Tibial nerve (tissue), 4 donors: ENCODE results near the gene ST7L. TPM values are rescaled to one million over a fixed set of nuclear protein-coding genes. Genes with fewer than 3 reads are reported as not detected.

Experiments
- DNase-seq, 2 donors: peaks; one replicate each; pipeline ENCODE4 v3.0.0-alpha.2; 2019; ENCODE audit warnings: low spot score in 2 of 2
- H3K27ac ChIP-seq, 4 donors: fragments of 200-600 bp; sonication (generic) in 3 of 4; one replicate each; pipeline ENCODE4 v1.5.1; 2017 to 2019; ENCODE audit warnings: mild to moderate bottlenecking in 1 of 4
- H3K27me3 ChIP-seq, 2 donors: fragments of 200-600 bp; sonication (generic) in 1 of 2; one replicate each; pipeline versions ENCODE4 v1.5.1 to v1.6.0; 2017 to 2019
- H3K36me3 ChIP-seq, 3 donors: fragments of 200-600 bp; sonication (generic); one replicate each; pipeline ENCODE4 v1.5.1; 2018 to 2019
- H3K4me1 ChIP-seq, 4 donors: fragments of 200-600 bp; sonication (generic) in 3 of 4; one replicate each; pipeline ENCODE4 v1.5.1; 2017 to 2019
- H3K4me3 ChIP-seq, 4 donors: fragments of 200-600 bp; sonication (generic) in 3 of 4; one replicate each; pipeline ENCODE4 v1.5.1; 2017 to 2019; ENCODE audit warnings: mild to moderate bottlenecking in 1 of 4, moderate library complexity in 1 of 4
- H3K9me3 ChIP-seq, 4 donors: fragments of 200-600 bp; sonication (generic) in 3 of 4; one replicate each; pipeline ENCODE4 v1.5.1; 2017 to 2019
- CTCF ChIP-seq, 5 experiments: fragments of 200-600 bp in 3 of 5; fragments of 450-650 bp in 2 of 5; sonication (generic) in 3 of 5; IDR thresholded peaks; one replicate each; pipeline ENCODE4 v1.5.1; 2016 to 2019; ENCODE audit warnings: antibody characterized with exemption in 5 of 5, mild to moderate bottlenecking in 3 of 5, moderate library complexity in 2 of 5
- EP300 ChIP-seq, 2 donors: sonication (generic); formaldehyde crosslinking; IDR thresholded peaks; one replicate each; pipeline ENCODE4 v1.6.1; 2017; ENCODE audit warnings: antibody characterized with exemption in 2 of 2, mild to moderate bottlenecking in 1 of 2
- POLR2A ChIP-seq, 2 donors: fragments of 450-650 bp; IDR thresholded peaks; one replicate each; pipeline ENCODE4 v1.6.1; 2017; ENCODE audit warnings: antibody characterized with exemption in 2 of 2, mild to moderate bottlenecking in 2 of 2, moderate library complexity in 2 of 2
- WGBS, 2 donors: methylation state at CpG; one replicate each; pipeline ENCODE4 v1.1.5; 2018; 5-methylcytosine and 5-hydroxymethylcytosine counted together
- total RNA-seq, 4 donors: library from RNA; depleted of rRNA; stranded (reverse); fragments of >200 nt; gene quantifications; one replicate each; pipeline ENCODE4 v1.1.0, GENCODE V29; 2016

The ST7L gene
- total RNA-seq, 4 donors from 2014 or later, result 18.4 to 24.0 (median 20.4) TPM

GRCh38 chr1:112576240-112576639 lies 42.7 kb downstream of the ST7L start:
- Histone ChIP-seq H3K4me3 (no peak overlapping the region), H3K9me3 (no peaks in the 10 kb centered on the region), H3K4me1 (no peaks in the 10 kb centered on the region), H3K27ac (no peak overlapping the region), H3K27me3 (no peaks in the 10 kb centered on the region), H3K36me3 (peaks cover 0 to 92% (median 0%) of the 10 kb centered on the region in 3 donors)
- DNase-seq, result no peak
- TF ChIP-seq POLR2A (IDR thresholded peaks at IDR 0.05), result no peak
- TF ChIP-seq EP300 (IDR thresholded peaks at IDR 0.05), result no peak
- TF ChIP-seq CTCF (IDR thresholded peaks at IDR 0.05), result no peak
- 97 to 99% methylated on average over 3 of the region's 3 CpGs for WGBS, 2 donors

- Histone ChIP-seq H3K4me3 (no peak overlapping the region), H3K9me3 (no peaks in the 10 kb centered on the region), H3K4me1 (no peaks in the 10 kb centered on the region), H3K36me3 (peaks cover 0 to 92% (median 0%) of the 10 kb centered on the region in 3 donors), H3K27ac (no peak overlapping the region), H3K27me3 (no peaks in the 10 kb centered on the region)
- DNase-seq, result no peak
- WGBS, 2 donors, result 85 to 91% methylated on average over 8 of the region's 8 CpGs
- no peak for TF ChIP-seq CTCF (IDR thresholded peaks at IDR 0.05)
- TF ChIP-seq EP300 (IDR thresholded peaks at IDR 0.05), result no peak
- no peak for TF ChIP-seq POLR2A (IDR thresholded peaks at IDR 0.05)
These were observed 43.7 kb downstream of the ST7L start for GRCh38 chr1:112575154-112575804.

GRCh38 chr1:112565800-112566199 lies 53.1 kb downstream of the ST7L start:
- 82 to 91% methylated on average over 1 of the region's 1 CpG for WGBS, 2 donors

GRCh38 chr1:112564081-112564480 lies 54.9 kb downstream of the ST7L start:
- Histone ChIP-seq H3K9me3 (no peaks in the 10 kb centered on the region), H3K27me3 (no peaks in the 10 kb centered on the region), H3K27ac (no peak overlapping the region), H3K36me3 (peaks cover 0 to 53% (median 1%) of the 10 kb centered on the region in 3 donors), H3K4me1 (no peaks in the 10 kb centered on the region), H3K4me3 (no peak overlapping the region)
- no peak for DNase-seq
- TF ChIP-seq EP300 (IDR thresholded peaks at IDR 0.05) (no peak), CTCF (IDR thresholded peaks at IDR 0.05) (no peak)
- WGBS, 2 donors, result 97 to 100% methylated on average over 1 of the region's 1 CpG

More at GRCh38 chr1:112565800-112566199, 53.1 kb downstream of the ST7L start:
- no peak for TF ChIP-seq CTCF (IDR thresholded peaks at IDR 0.05)
- no peak for TF ChIP-seq POLR2A (IDR thresholded peaks at IDR 0.05)
- TF ChIP-seq EP300 (IDR thresholded peaks at IDR 0.05), result no peak
- H3K36me3 ChIP-seq, result peaks cover 0 to 47% (median 5%) of the 10 kb centered on the region in 3 donors
- no peak overlapping the region for H3K4me3 ChIP-seq
- no peak overlapping the region for H3K27ac ChIP-seq
- DNase-seq, result no peak
- no peaks in the 10 kb centered on the region for H3K4me1 ChIP-seq
- H3K9me3 ChIP-seq, result no peaks in the 10 kb centered on the region
- H3K27me3 ChIP-seq, result no peaks in the 10 kb centered on the region

- H3K4me1 ChIP-seq, result no peaks in the 10 kb centered on the region
- no peak for DNase-seq
- H3K9me3 ChIP-seq, result no peaks in the 10 kb centered on the region
- H3K27ac ChIP-seq, result no peak overlapping the region
- TF ChIP-seq CTCF (IDR thresholded peaks at IDR 0.05) (no peak), POLR2A (IDR thresholded peaks at IDR 0.05) (no peak), EP300 (IDR thresholded peaks at IDR 0.05) (no peak)
- H3K36me3 ChIP-seq, result peaks cover 0 to 46% (median 0%) of the 10 kb centered on the region in 3 donors
- H3K4me3 ChIP-seq, result no peak overlapping the region
- H3K27me3 ChIP-seq, result no peaks in the 10 kb centered on the region
These were observed 55.6 kb downstream of the ST7L start for GRCh38 chr1:112563341-112563740.
